RCC 7860 (cell line): ENCODE results near the gene SKIC8.
A peak's percentile ranks its signal among the peaks of the same experiment; 100 is the strongest.

Source experiments
- DNase-seq: peaks from one replicate; pipeline ENCODE4 v3.0.0-alpha.2; 2015; ENCODE audit warnings: low spot score
- FAIRE-seq: peaks from 2 replicates; lab custom pipeline; 2012; peaks lifted over from hg19 to GRCh38; lab: Jason Lieb, UNC

Gene SKIC8

GRCh38 chr15:78301326-78301725, 1.9 kb upstream of the SKIC8 start:
- peak; percentile 38 for DNase-seq
- FAIRE-seq: no peak

- DNase-seq (no peak), FAIRE-seq (no peak)
Observed at GRCh38 chr15:78292219-78292618, 7.2 kb downstream of the SKIC8 start.

- DNase-seq: no peak
- FAIRE-seq: no peak
Observed at GRCh38 chr15:78291698-78292097, 7.7 kb downstream of the SKIC8 start.

- FAIRE-seq (no peak), DNase-seq (no peak)
Observed at GRCh38 chr15:78291052-78291451, 8.4 kb downstream of the SKIC8 start.

- FAIRE-seq: no peak
Observed at GRCh38 chr15:78290222-78290621, 9.2 kb downstream of the SKIC8 start.

GRCh38 chr15:78284758-78285157, 14.7 kb downstream of the SKIC8 start:
- FAIRE-seq: no peak
- no peak for DNase-seq

More at GRCh38 chr15:78290222-78290621, 9.2 kb downstream of the SKIC8 start:
- no peak for DNase-seq

DNA sequence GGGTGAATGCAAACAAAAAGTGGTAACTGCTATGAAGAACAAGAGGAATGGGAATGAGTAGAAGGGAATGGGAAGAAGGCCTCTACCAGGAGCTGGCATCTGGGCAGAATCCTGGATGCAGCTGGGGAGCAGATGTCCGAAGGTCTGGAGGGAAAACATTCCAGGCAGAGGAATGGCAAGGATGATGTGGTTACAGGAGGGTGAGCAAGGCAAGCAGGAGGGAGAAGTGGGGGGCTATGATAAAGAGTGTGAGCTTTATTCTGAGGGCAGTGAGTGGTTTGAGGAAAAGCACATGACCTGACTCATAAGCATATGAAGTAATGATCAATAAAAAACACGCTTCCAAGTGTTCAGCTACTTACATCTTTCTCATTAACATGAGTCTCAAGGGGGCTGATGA, 17.1 kb downstream of the SKIC8 start:
- FAIRE-seq: no peak

GRCh38 chr15:78280319-78281072, 18.9 kb downstream of the SKIC8 start:
- no peak for FAIRE-seq

More for the DNA sequence above, 17.1 kb downstream of the SKIC8 start:
- no peak for DNase-seq

GRCh38 chr15:78276064-78276943, 23.1 kb downstream of the SKIC8 start:
- FAIRE-seq: no peak
- no peak for DNase-seq

More at GRCh38 chr15:78280319-78281072, 18.9 kb downstream of the SKIC8 start:
- no peak for DNase-seq

- no peak for DNase-seq
- no peak for FAIRE-seq
Observed at GRCh38 chr15:78274994-78275393, 24.4 kb downstream of the SKIC8 start.

DNA sequence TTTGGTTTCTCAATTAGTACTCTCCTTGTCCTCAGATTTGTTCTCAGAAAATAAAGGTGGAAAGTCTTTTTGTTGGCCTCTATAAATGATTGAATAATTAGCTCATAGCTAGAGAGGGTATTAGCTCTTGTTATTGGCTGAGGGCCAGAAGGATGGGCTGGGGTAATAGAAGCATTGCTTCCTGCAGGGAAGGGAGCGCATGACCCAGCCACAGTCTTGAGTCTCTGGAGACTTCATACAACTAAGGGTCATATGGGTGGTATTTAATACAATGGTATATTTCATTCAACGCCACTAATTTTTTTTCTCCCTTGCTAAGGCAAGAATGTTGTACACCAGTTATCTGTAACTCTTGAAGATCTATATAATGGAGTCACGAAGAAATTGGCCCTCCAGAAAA, 26.6 kb downstream of the SKIC8 start:
- no peak for DNase-seq
- no peak for FAIRE-seq

DNA sequence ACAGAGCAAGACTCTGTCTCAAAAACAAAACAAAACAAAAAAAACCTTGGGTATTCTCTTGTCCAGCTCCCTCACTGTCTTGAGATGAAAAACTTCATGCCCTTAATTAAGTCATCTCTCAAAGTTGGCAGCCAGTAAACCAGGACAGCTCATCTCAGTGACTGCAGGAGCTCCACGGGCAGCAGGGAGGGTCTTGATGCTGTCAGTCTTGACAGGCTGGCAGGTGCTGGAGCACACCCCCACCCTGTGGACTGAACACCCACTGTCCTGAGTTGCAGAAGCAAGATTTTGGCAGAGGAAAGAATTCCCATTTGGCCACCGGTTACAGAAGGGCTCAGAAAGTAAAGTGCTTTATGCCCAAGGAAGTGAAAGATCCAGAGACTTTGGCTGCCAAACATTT, 27.1 kb downstream of the SKIC8 start:
- no peak for DNase-seq
- FAIRE-seq: no peak

DNA sequence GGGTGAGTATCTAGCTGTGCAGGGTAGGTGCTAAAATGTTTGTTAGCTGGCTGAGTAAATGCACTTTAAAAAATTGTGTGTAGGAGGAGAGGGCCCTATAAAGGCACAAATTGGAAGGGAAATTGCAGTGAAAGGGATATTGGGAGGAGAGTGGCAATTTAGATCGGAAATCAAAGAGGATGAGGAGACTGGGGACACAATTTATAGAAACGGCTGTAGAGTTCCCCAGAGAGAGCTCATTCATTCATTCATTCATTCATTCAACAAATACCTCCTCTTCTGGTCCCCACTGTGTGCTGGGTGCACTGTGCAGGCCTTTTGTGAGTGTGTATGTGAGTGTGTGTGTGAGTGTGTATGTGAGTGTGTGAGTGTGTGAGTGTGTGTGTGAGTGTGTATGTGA, 32.6 kb downstream of the SKIC8 start:
- no peak for FAIRE-seq
- DNase-seq: no peak

GRCh38 chr15:78266229-78266628, 33.2 kb downstream of the SKIC8 start:
- DNase-seq (no peak), FAIRE-seq (no peak)

GRCh38 chr15:78265752-78266224, 33.6 kb downstream of the SKIC8 start:
- FAIRE-seq (no peak), DNase-seq (no peak)

- FAIRE-seq: no peak
- no peak for DNase-seq
Observed at GRCh38 chr15:78265137-78265460, 34.3 kb downstream of the SKIC8 start.

DNA sequence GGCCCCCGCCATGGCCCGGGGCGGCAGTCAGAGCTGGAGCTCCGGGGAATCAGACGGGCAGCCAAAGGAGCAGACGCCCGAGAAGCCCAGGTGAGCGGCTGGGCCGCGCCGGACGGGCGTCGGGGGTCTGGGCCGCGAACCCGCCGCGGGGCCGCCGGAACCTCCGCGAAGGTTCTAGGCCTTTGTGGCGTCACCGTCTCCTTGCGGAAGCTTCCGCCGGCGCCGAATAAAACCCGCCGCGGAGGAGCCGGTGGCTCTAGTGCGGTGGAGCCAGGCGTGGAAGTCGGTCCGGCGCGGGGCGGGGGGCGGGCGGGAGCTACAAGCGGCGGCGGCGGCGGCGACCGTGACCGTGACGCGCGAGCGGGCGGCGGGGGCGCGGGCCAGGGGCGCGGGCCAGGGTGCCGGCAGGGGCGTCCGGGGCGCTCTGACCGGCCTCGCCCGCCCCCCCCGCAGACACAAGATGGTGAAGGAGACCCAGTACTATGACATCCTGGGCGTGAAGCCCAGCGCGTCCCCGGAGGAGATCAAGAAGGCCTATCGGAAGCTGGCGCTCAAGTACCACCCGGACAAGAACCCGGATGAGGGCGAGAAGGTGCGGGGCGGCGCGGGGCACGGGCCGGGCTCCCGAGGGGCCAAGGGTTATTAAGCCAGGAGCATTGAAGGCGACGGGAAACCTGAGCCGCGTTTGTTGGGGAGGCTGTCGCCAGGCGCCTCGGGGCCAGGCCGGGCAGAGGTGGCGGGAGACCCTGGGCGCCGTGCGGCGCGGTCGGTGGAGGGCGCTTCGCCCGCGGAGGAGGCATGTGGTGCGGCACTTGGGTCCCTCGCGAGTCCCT, 34.9 kb downstream of the SKIC8 start, which contains the start of gene DNAJA4:
Gene DNAJA4 (plus strand): TSS at position 259 of the 833 bp plus-strand sequence. CDS start 202 bp downstream, at position 461.
- FAIRE-seq: no peak

DNA sequence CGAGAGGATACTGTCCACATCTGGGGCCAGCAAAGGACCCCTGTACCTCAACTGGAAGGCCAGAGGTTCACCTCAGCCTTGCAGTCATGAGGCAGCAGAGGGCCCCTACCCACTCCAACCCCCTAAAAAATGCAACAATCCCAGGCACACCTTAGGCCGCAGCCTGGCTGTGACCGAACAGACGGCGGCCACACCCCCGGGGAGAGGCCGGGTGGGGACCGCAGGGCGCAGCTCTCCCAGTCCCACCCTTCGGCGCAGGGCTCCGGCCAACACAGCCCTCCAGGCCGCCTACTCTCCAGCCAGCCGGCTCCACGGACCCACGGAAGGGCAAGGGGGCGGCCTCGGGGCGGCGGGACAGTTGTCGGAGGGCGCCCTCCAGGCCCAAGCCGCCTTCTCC, 35.5 kb downstream of the SKIC8 start:
- no peak for DNase-seq
- FAIRE-seq: no peak

More for the DNA sequence above, 34.9 kb downstream of the SKIC8 start, which contains the start of gene DNAJA4:
- no peak for DNase-seq

DNA sequence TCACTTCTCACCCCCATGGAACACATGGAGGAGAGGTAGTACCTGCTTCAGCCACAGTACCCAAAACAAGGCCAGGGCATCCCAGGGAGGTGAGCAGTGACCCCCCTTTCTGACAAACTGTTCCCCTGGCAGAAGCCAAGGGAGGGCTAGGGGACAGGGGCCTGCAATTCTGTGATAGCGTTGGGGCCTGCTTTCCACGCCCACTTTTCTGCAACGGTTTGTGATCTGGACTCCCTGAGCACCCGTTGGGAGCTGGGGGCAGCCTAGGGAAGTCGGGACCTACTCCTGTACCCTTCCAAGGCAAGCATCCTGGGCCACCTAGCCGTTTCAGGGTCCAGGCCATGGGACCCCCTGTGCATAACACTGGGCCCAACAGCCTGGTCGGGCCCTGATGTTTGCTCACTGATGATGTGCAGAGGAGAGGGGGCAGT, 36.0 kb downstream of the SKIC8 start:
- no peak for FAIRE-seq
- DNase-seq: no peak

DNA sequence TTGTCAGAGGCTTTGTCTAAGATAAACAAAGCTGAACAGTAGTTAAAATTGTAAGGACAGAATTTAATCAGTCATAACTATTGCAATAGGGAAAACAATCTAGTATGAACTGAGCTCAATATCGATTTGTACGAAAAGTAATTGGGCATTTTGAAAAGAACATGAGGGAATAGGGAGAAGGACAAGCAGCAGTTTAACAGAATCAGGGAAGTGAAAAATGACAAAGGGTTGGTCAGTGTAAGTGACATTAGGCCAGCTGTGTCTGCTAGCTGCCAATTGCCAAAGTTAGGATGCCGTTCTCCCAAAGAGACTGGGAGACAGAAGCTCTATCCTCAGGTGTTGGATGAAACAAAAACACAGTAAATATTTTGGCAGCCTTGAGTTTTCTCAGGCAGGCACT, 38.3 kb downstream of the SKIC8 start:
- DNase-seq: no peak
- FAIRE-seq: no peak

GRCh38 chr15:78260489-78260888, 38.9 kb downstream of the SKIC8 start:
- DNase-seq (no peak), FAIRE-seq (no peak)
